GM21367 (cell line): Measurements from ENCODE around the gene PRRT1.
"Not testable (repeated sequence)": the region's sequence is repeated elsewhere in the genome, so short reads cannot be mapped to it uniquely, and the experiment has no call there.

Source experiments
- ATAC-seq: cut with Tn5 transposase; IDR thresholded peaks from one replicate; pipeline ENCODE4 v1.9.1; 2021; ENCODE audit not compliant: unreplicated experiment

Gene PRRT1

GRCh38 chr6:32151863-32152768, at the start of gene PRRT1:
PRRT1 (minus strand) TSS chr6:32151939; CDS start chr6:32151827, 112 bp downstream.
- ATAC-seq: no peak

GRCh38 chr6:32200711-32201475, 49.2 kb upstream of the PRRT1 start:
- ATAC-seq: no peak

DNA sequence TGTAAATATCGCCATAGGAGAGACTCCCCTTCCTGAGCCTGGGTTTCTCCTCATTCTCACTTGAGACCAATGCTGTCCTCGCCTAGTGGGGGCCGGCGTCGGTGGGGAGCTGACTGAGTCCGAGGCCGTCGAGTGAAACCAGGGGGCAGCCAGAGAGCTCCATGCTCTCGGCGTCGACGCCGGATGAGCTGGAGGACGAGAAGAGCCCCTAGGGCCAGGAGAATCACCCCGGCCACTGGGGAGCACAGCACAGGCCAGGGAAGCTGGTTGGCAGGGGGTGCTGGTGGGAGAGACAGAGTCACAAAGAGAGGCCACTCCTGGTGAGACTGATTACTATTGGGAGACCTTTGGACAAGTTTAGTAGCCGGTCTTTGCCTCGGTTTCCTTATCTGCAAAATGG, 47.1 kb upstream of the PRRT1 start:
- no peak for ATAC-seq

DNA sequence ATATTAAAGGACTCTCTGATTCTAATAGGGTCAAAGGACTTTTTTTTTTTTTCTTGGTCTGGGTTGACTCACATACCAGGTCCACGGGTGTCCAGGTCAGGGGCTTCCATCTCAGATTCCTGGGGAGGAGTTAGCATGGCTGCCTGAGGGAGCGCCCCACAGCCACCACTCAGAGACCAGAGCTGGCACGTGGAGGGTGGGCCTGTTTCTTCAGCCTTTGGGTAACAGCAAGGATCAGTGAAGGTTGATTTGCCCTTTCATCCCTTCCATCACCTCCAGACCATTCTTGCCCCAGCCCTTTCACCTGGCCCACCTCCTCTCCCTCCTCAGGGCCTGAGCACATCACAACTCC, 46.6 kb upstream of the PRRT1 start:
- ATAC-seq: no peak

DNA sequence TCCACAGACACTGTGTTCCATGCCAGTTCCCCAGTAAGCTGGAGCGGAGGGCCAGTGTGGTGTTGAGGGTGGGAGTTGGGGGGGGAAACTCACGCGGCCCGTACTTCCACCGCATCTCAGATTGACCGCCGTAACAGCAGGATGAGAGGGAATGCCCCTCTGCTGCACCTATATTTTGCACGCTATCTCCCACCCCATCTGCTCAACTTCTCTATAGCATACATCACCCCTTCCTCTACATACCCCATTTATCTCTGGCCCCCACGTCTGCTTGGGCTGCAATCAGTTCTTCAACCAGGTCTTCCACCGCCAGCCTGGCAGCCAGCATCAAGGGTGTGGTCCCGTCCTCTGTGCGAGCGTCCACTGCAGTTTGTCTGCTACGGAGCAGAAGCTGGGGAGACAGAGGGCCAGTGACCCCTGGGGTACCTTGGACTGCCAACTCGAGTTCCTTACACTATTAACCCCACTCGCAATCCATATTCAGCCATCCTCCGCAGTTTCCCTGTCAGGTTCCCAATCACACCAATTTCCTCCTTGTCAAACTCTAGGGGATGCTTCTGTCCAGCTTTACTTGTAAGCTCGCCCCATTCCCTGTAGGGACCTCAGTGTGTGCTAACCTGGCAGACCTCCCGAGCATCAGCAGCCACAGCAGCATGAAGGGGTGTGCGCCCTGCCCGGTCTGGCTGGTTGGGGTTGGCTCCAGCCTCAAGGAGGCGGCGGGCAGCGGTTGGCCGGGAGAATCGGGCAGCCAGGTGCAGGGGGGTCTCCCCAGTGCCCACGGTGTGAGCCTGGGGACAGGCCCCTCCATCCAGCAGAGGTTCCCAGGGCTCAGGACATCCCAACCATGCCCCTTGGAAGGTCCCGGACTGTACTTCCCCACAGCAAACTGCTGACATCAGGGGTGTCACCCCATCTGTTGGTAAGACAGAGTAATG, 45.2 kb upstream of the PRRT1 start:
- ATAC-seq: no peak

DNA sequence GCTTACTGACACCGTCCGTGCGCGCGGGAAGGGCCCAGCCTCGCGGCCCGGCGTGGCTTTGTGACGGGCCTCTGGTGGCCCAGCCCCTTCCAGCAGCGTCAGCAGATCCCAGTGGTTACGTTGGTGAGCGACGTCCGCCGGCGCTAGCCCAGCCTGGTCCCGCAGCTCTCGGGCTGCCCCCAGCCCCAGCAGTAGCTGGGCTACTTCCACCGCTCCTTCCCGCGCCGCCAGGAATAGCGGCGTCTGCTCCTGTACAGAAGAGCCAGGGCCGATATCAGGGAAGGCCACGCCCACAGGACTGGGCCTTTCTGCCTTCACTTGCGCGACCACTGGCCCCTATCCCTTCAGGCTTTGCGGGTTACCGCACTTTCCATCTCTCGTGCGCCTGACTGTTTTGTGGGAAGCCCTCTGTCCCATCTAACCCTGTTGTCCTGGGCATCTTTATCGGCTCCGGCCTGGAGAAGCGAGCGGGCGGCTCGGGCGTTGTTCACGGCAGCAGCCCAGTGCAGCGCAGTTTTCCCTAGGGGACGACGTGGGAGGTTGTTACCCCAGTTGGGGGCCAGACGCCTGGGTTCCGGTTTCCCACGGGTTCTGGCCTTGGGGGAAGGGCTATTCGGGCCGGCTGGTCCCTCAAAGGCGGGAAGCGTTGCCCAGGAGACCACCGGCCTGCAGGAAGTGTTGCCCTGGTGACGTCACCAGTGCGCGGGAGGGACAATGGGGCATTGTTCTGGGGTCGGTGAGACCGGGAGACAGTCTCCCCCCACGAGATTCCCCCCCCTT, 44.4 kb upstream of the PRRT1 start:
- peak; percentile 72 for ATAC-seq

- peak; percentile 68 for ATAC-seq
Measured at GRCh38 chr6:32195652-32195901, 43.8 kb upstream of the PRRT1 start.

- no peak for ATAC-seq
Measured at GRCh38 chr6:32194825-32195651, 43.3 kb upstream of the PRRT1 start.

GRCh38 chr6:32194388-32194787, 42.6 kb upstream of the PRRT1 start:
- ATAC-seq: no peak

GRCh38 chr6:32193096-32193495, 41.4 kb upstream of the PRRT1 start:
- ATAC-seq: not testable (repeated sequence)

DNA sequence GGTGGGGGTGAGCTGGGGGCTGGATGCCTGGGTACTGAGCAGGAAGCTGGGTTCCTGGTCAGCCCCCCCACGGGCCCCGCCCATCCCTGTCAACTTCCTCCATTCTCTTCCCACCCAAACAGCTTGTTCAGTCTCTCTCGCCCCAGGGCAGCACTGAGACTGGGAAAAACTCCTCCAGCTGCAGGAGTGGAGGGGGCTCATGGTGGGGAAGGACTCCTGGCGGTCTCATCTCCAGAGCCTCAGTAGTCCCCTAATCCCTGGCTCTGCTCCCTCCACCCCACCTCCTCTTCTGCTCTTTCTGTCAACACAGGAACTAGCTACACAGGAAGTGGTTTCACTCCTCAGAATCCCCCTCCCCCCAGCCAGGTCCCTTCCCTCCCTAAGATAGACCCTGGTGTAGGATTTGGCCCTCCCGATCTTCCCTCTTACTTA, 40.9 kb upstream of the PRRT1 start, which contains the start of gene GPSM3:
Gene GPSM3, minus strand, starts transcription at position 36 of the 432 bp plus-strand sequence. CDS start 130 bp downstream, outside the sequence.
- no peak for ATAC-seq

DNA sequence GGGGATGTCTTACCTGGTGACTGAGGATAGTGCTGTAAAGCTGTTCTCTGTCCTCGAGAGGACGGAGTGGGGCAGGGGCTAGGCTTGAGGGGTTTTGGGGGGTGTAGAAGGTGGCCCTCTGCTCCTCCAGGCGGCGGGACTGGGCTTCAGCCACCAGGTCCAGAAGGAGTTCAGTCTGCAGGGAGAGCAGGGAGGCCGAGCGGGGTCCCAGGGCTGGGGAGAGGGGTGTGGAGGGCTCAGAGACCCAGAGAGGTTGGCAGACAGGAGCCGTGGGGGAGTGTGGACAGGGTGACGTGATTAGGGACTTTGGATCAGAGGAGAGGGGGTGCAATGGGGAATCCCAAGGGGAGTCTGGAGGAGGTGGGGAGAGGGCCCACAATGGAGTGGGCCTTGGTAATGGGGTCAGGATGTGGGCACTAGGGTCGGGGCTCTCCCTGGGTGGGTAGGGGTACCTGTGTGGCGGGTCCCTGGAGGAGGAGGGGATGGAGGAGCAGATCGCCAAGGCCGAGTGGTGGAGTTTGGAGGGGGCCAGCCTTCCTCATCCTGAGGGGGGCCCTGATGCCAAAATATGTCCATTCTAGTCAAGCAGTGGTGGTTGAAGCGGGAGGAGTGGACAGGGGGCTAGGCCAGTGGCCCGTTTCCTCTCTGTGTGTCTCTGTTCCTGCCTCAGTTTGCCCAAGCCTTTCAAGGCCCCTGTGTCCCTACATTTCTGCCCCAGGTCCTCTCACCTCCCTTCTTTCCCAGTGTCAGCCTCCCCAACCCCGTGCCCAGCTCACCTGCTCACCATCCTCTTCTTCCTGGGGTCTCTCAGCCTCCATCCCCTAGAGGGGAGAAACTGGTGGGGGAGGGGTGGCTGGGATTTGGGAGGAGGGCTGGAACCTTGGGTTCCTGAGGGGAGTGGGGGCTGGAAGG, 40.2 kb upstream of the PRRT1 start:
- ATAC-seq: no peak

DNA sequence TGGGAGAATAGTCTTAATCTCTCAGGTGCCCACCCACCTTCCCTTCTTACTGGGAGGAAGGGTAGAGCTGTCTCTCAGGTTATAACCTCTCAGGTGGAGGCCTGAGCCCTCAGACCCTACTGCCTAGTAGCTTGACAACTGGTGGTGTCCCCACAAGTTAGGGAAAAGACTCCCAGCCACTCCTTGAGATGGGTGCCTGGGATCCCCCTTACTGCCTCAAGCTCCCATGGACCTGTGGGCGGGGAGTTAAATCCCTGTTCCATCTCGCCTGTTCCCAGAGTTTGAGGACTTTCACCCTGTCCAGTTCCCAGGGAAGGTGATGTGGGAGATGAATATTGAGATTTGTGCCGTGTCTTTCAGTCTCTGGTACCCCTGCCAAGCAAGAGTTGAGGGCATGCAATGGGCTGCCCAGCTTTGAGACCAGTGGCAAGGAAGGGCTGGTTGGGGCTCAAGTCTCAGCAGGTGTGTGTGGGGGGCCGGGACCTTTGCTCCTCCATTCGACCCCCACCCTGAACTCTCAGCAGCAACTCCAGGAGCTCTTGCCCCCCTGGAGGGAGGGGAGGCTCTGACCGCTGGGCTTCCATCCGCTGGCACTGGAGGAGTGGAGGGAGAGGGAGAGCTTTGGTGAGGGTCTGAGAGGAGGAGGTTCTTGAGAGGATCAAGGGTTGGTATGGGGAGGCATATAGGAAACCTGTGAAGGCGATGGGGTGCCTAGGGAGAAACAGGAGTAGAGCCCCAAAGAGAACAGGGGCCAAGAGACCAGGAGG, 39.4 kb upstream of the PRRT1 start:
- ATAC-seq: no peak

- ATAC-seq: peak; percentile 40
Measured at GRCh38 chr6:32190054-32190851, 38.5 kb upstream of the PRRT1 start, which contains the start of gene PBX2. PBX2 (minus strand) TSS chr6:32190202; CDS start chr6:32189915, 287 bp downstream.

DNA sequence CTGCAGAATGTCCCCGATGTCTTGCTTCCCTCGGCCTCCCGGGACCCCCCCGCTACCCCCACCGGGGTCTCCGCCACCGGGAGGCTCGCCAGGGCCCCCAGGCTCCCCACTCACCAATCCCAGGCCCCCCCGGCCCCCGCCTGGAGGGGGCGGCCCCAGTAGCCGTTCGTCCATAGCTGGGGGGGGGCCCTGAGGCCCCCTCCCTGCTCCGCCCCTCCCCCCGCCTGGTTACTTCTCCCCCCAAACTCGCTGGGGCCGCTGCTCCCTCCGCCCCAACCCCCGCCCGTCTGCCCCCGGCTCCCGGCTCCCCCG, 38.0 kb upstream of the PRRT1 start:
- ATAC-seq: no peak

- ATAC-seq: no peak
Measured at GRCh38 chr6:32189069-32189741, 37.5 kb upstream of the PRRT1 start.
